HEK293 (cell line): ENCODE measurements around the gene PTPRN2.
"Not testable (repeated sequence)": the region's sequence is repeated elsewhere in the genome, so short reads cannot be mapped to it uniquely, and the experiment has no call there.

Experiments
- CTCF ChIA-PET: fragments of 350-600 bp; formaldehyde crosslinking; extraction: SDS; loops from one replicate; lab custom pipeline; 2021; ENCODE audit warnings: antibody characterized with exemption; lab: Yijun Ruan, JAX
- POLR2A ChIA-PET: fragments of 300-600 bp; formaldehyde crosslinking; extraction: SDS; loops from one replicate; lab custom pipeline; 2020; ENCODE audit warnings: antibody characterized with exemption, inconsistent platforms; lab: Yijun Ruan, JAX
- H3K27ac ChIP-seq: fragments of 200-500 bp; sonication (Bioruptor generic); 2 replicates; pipeline ENCODE4 v1.5.1; 2014; ENCODE audit warnings: low read depth, low read length, control low read depth, inconsistent platforms; ENCODE audit errors: extremely low read depth
- H3K36me3 ChIP-seq, 2 experiments: fragments of 200-500 bp in 1 of 2; sonication (Bioruptor generic) in 1 of 2; 1 replicate in 1 of 2; 2 replicates in 1 of 2; pipeline ENCODE4 v1.5.1; 2014 to 2017; ENCODE audit warnings: inconsistent platforms in 2 of 2, low read length in 2 of 2; ENCODE audit not compliant: control insufficient read depth in 2 of 2, insufficient read depth in 1 of 2
- H3K4me1 ChIP-seq: fragments of 200-500 bp; sonication (Bioruptor generic); 2 replicates; pipeline ENCODE4 v1.5.1; 2014; ENCODE audit warnings: mild to moderate bottlenecking, low read length, inconsistent platforms; ENCODE audit not compliant: control insufficient read depth, insufficient read depth
- H3K4me3 ChIP-seq: 2 replicates; pipeline ENCODE4 v1.5.1; 2011; ENCODE audit warnings: low read depth, mild to moderate bottlenecking, control low read depth, low read length, moderate library complexity
- H3K9me3 ChIP-seq: fragments of 200-500 bp; sonication (Bioruptor generic); 2 replicates; pipeline ENCODE4 v1.5.1; 2014; ENCODE audit warnings: low read depth, low read length, inconsistent platforms; ENCODE audit not compliant: control insufficient read depth, insufficient read depth
- ATF2 ChIP-seq: fragments of 450-650 bp; formaldehyde crosslinking; IDR thresholded peaks from 2 replicates; pipeline ENCODE4 v1.5.1; 2016; ENCODE audit warnings: missing biosample characterization, missing genetic modification characterization, low read depth
- HIC1 ChIP-seq: fragments of 450-650 bp; formaldehyde crosslinking; IDR thresholded peaks from 2 replicates; pipeline ENCODE4 v1.5.1; 2016; ENCODE audit warnings: missing biosample characterization, missing genetic modification characterization
- REPIN1 ChIP-seq: fragments of 450-650 bp; formaldehyde crosslinking; IDR thresholded peaks from 2 replicates; pipeline ENCODE4 v1.5.1; 2017; ENCODE audit warnings: missing biosample characterization, missing genetic modification characterization, low read depth
- REST ChIP-seq: fragments of 450-650 bp; formaldehyde crosslinking; IDR thresholded peaks from 2 replicates; pipeline ENCODE4 v1.5.1; 2016; ENCODE audit warnings: missing biosample characterization, missing genetic modification characterization
- SP2 ChIP-seq: fragments of 450-650 bp; formaldehyde crosslinking; IDR thresholded peaks from 2 replicates; pipeline ENCODE4 v1.5.1; 2016; ENCODE audit warnings: missing biosample characterization, missing genetic modification characterization
- ZBTB21 ChIP-seq: fragments of 450-650 bp; formaldehyde crosslinking; IDR thresholded peaks from 2 replicates; pipeline ENCODE4 v1.5.1; 2017; ENCODE audit warnings: missing biosample characterization, missing genetic modification characterization
- ZNF404 ChIP-seq: fragments of 450-650 bp; formaldehyde crosslinking; IDR thresholded peaks from 2 replicates; pipeline ENCODE4 v1.5.1; 2017; ENCODE audit warnings: missing biosample characterization, missing genetic modification characterization
- ZNF488 ChIP-seq: fragments of 450-650 bp; formaldehyde crosslinking; IDR thresholded peaks from 2 replicates; pipeline ENCODE4 v1.5.1; 2016; ENCODE audit warnings: missing biosample characterization, missing genetic modification characterization
- ZNF530 ChIP-seq: fragments of 450-650 bp; formaldehyde crosslinking; IDR thresholded peaks from 2 replicates; pipeline ENCODE4 v1.5.1; 2016; ENCODE audit warnings: low read depth, missing biosample characterization, missing genetic modification characterization
- ZSCAN16 ChIP-seq: fragments of 450-650 bp; formaldehyde crosslinking; IDR thresholded peaks from 2 replicates; pipeline ENCODE4 v1.5.1; 2016; ENCODE audit warnings: missing biosample characterization, missing genetic modification characterization

The PTPRN2 gene

GRCh38 chr7:157849726-157850125 lies 737.9 kb downstream of the PTPRN2 start:
- no peaks in the 10 kb centered on the region for H3K9me3 ChIP-seq
- no peak overlapping the region for H3K27ac ChIP-seq
- no peaks in the 10 kb centered on the region for H3K36me3 ChIP-seq
- ChIA-PET CTCF (no interaction called here), POLR2A (no interaction called here)
- no peak overlapping the region for H3K4me3 ChIP-seq
- TF ChIP-seq ZNF404 (no peak), REST (tag by site-specific recombination) (no peak), ZNF530 (tag by site-specific recombination) (no peak), HIC1 (tag by site-specific recombination) (no peak)
- H3K4me1 ChIP-seq, result no peaks in the 10 kb centered on the region

GRCh38 chr7:157849341-157849596 lies 738.4 kb downstream of the PTPRN2 start:
- no peak overlapping the region for H3K27ac ChIP-seq
- TF ChIP-seq REPIN1 (tag by site-specific recombination), result no peak
- no peak for TF ChIP-seq SP2 (tag by site-specific recombination)
- no peak for TF ChIP-seq ZNF530 (tag by site-specific recombination)
- TF ChIP-seq, all 188 proteins: peak for 0
- no peak overlapping the region for H3K4me3 ChIP-seq
- no peaks in the 10 kb centered on the region for H3K9me3 ChIP-seq
- ChIA-PET CTCF (interaction anchor here (0.7 kb wide), 1 partner anchor 599 kb away, joined by 3 read pairs; no protein-coding TSS in a partner anchor), POLR2A (no interaction called here)
- no peaks in the 10 kb centered on the region for H3K36me3 ChIP-seq
- H3K4me1 ChIP-seq, result no peaks in the 10 kb centered on the region

- no peaks in the 10 kb centered on the region for H3K36me3 ChIP-seq
These were observed 738.9 kb downstream of the PTPRN2 start for GRCh38 chr7:157848508-157849340.

GRCh38 chr7:157847756-157848487 lies 739.7 kb downstream of the PTPRN2 start:
- H3K36me3 ChIP-seq, POLR2A ChIA-PET, CTCF ChIA-PET, H3K9me3 ChIP-seq, H3K4me3 ChIP-seq, H3K27ac ChIP-seq, H3K4me1 ChIP-seq: not testable (repeated sequence)
- peak; percentile 44; the same call in 1 of the 2 replicates for TF ChIP-seq ATF2 (tag by site-specific recombination)
- TF ChIP-seq ZSCAN16, result 0 out of 2 replicates have a peak, but pooled peaks have one; percentile 49
- TF ChIP-seq ZBTB21 (tag by site-specific recombination), result peak; percentile 76

More at GRCh38 chr7:157848508-157849340, 738.9 kb downstream of the PTPRN2 start:
- Histone ChIP-seq H3K27ac (no peak overlapping the region), H3K4me1 (no peaks in the 10 kb centered on the region), H3K4me3 (no peak overlapping the region), H3K9me3 (no peaks in the 10 kb centered on the region)
- ChIA-PET POLR2A (no interaction called here), CTCF (interaction anchor here (0.7 kb wide), 1 partner anchor 598 kb away, joined by 3 read pairs; no protein-coding TSS in a partner anchor)
- TF ChIP-seq ZNF488 (tag by site-specific recombination), result no peak
